ENCODE measurements around the gene ENC1. TPM values are rescaled to one million over a fixed set of nuclear protein-coding genes. Genes with fewer than 3 reads are reported as not detected.

ENC1 gene
- total and polyA plus RNA-seq, 2 donors from 2014 or later, result 5.3 to 7.5 TPM

DNA sequence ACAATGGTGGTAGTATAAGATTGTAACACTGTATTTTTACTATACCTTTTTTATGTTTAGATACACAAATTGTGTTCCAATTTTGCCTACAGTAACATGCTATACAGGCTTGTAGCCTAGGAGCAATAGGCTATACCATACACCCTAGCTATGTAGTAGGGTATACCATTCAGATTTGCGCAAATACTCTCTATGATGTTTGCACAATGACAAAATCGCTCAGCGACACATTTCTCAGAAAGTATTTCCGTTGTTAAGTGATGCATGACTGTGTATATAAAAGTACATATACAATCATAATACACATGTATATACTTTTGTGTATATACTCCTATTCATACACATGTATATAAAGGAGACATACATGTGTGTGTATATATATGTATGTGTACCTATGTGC, 34.8 kb downstream of the ENC1 start:
- DNase-seq (no peak), FAIRE-seq (no peak)
- Histone ChIP-seq H3K27ac (ENCODE audit: low read depth in 2 of 2, low read length in 2 of 2) (no peak overlapping the region), H3K27me3 (ENCODE audit: control insufficient read depth, insufficient read depth, low read length) (no peaks in the 10 kb centered on the region), H3K4me3 (ENCODE audit: low read length in 3 of 3) (no peak overlapping the region), H3K9me3 (ENCODE audit: control insufficient read depth in 2 of 3, insufficient read depth in 1 of 3, low read length in 3 of 3) (no peaks in the 10 kb centered on the region), H3K9ac (ENCODE audit: low read length in 3 of 3) (no peak overlapping the region), H3K4me1 (ENCODE audit: control insufficient read depth in 2 of 3, insufficient read depth in 2 of 3, low read depth in 1 of 3, low read length in 3 of 3) (no peaks in the 10 kb centered on the region), H3K36me3 (ENCODE audit: control insufficient read depth in 2 of 3, insufficient read depth in 3 of 3, low read length in 3 of 3) (no peaks in the 10 kb centered on the region)
- TF ChIP-seq CTCF (IDR thresholded peaks at IDR 0.05; ENCODE audit: borderline replicate concordance, extremely low read depth, insufficient read depth), result no peak
- intact Hi-C loops (cut with DNase I), result no loop called here

- Histone ChIP-seq H3K4me1 (ENCODE audit: control insufficient read depth in 2 of 3, insufficient read depth in 2 of 3, low read depth in 1 of 3, low read length in 3 of 3) (no peaks in the 10 kb centered on the region), H3K27ac (ENCODE audit: low read depth in 2 of 2, low read length in 2 of 2) (no peak overlapping the region), H3K27me3 (ENCODE audit: control insufficient read depth, insufficient read depth, low read length) (no peaks in the 10 kb centered on the region), H3K36me3 (ENCODE audit: control insufficient read depth in 2 of 3, insufficient read depth in 3 of 3, low read length in 3 of 3) (no peaks in the 10 kb centered on the region), H3K4me3 (ENCODE audit: low read length in 3 of 3) (no peak overlapping the region), H3K9me3 (ENCODE audit: control insufficient read depth in 2 of 3, insufficient read depth in 1 of 3, low read length in 3 of 3) (no peaks in the 10 kb centered on the region), H3K9ac (ENCODE audit: low read length in 3 of 3) (no peak overlapping the region)
- FAIRE-seq (no peak), DNase-seq (no peak)
- TF ChIP-seq CTCF (IDR thresholded peaks at IDR 0.05; ENCODE audit: borderline replicate concordance, extremely low read depth, insufficient read depth), result no peak
- intact Hi-C loops (cut with DNase I), result no loop called here
These were observed 37.2 kb downstream of the ENC1 start for GRCh38 chr5:74603376-74603775.

DNA sequence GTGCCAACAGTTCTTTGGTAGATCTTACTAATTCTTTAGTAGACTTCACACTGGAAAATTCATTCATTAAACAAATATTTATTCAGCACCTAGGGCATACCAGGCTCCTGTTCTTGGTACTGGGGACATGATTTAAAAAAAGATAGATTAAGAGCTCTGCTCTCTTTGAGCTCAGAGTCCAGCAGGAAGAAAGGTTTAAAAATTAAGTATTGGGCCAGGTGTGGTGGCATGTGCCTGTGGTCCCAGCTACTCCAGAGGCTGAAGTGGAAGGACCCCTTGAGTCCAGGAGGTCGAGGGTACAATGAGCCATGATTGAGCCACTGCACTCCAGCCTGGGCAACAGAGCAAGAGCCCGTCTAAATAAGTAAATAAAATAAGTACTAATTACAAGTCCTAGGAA, 41.4 kb downstream of the ENC1 start:
- no peak for TF ChIP-seq CTCF (IDR thresholded peaks at IDR 0.05; ENCODE audit: borderline replicate concordance, extremely low read depth, insufficient read depth)
- DNase-seq (no peak), FAIRE-seq (no peak)
- Histone ChIP-seq H3K4me1 (ENCODE audit: control insufficient read depth in 2 of 3, insufficient read depth in 2 of 3, low read depth in 1 of 3, low read length in 3 of 3) (peaks cover 0 to 3% (median 0%) of the 10 kb centered on the region in 3 donors), H3K27me3 (ENCODE audit: control insufficient read depth, insufficient read depth, low read length) (no peaks in the 10 kb centered on the region), H3K27ac (ENCODE audit: low read depth in 2 of 2, low read length in 2 of 2) (no peak overlapping the region), H3K9me3 (ENCODE audit: control insufficient read depth in 2 of 3, insufficient read depth in 1 of 3, low read length in 3 of 3) (no peaks in the 10 kb centered on the region), H3K36me3 (ENCODE audit: control insufficient read depth in 2 of 3, insufficient read depth in 3 of 3, low read length in 3 of 3) (no peaks in the 10 kb centered on the region), H3K4me3 (ENCODE audit: low read length in 3 of 3) (no peak overlapping the region), H3K9ac (ENCODE audit: low read length in 3 of 3) (no peak overlapping the region)
- intact Hi-C loops (cut with DNase I), result no loop called here

DNA sequence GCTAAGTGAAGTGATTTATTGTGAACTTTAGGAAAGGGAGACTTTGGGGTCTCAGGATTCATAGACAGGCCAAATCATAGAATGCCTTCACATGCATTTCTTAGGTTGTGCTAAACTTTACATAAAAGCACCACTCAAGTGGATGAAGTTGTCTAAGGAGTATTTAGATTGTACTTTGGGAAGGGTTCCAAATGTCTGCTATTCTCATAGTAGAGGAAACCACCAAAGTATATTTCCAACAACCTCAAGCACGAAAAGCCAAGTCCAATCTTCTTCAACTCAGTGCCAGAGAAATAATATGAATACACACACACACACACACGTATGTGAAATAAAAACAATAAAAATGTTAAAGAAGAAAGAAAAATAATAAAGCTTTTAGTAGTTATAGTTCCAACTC, 41.8 kb downstream of the ENC1 start:
- DNase-seq (no peak), FAIRE-seq (peak; percentile 21)
- intact Hi-C loops (cut with DNase I), result no loop called here
- no peak overlapping the region for H3K27ac ChIP-seq (ENCODE audit: low read depth in 2 of 2, low read length in 2 of 2)
- peaks cover 0 to 3% (median 0%) of the 10 kb centered on the region in 3 donors for H3K4me1 ChIP-seq (ENCODE audit: control insufficient read depth in 2 of 3, insufficient read depth in 2 of 3, low read depth in 1 of 3, low read length in 3 of 3)
- H3K9me3 ChIP-seq (ENCODE audit: control insufficient read depth in 2 of 3, insufficient read depth in 1 of 3, low read length in 3 of 3), result no peaks in the 10 kb centered on the region
- TF ChIP-seq CTCF (IDR thresholded peaks at IDR 0.05; ENCODE audit: borderline replicate concordance, extremely low read depth, insufficient read depth), result no peak
- H3K9ac ChIP-seq (ENCODE audit: low read length in 3 of 3), result no peak overlapping the region
- H3K4me3 ChIP-seq (ENCODE audit: low read length in 3 of 3), result no peak overlapping the region
- H3K36me3 ChIP-seq (ENCODE audit: control insufficient read depth in 2 of 3, insufficient read depth in 3 of 3, low read length in 3 of 3), result no peaks in the 10 kb centered on the region
- H3K27me3 ChIP-seq (ENCODE audit: control insufficient read depth, insufficient read depth, low read length), result no peaks in the 10 kb centered on the region
